Natural killer cell (primary cell): Measurements from ENCODE around the gene DLGAP4. TPM values are rescaled to one million over a fixed set of nuclear protein-coding genes. Genes with fewer than 3 reads are reported as not detected.

Source experiments
- ATAC-seq, 3 donors: fragments of 150-1000 bp in 2 of 3; fragments of 200-7000 bp in 1 of 3; cut with Tn5 transposase; 1 replicate in 1 of 3; 2 replicates in 2 of 3; pipeline ENCODE4 v1.10.0; 2021; ENCODE audit warnings: mild to moderate bottlenecking in 2 of 3, moderate library complexity in 2 of 3
- DNase-seq, 2 donors: peaks; one replicate each; pipeline versions ENCODE4 v3.0.0 to v3.0.0-alpha.2; 2013 to 2021; ENCODE audit warnings: mixed read lengths in 1 of 2
- H3K27ac ChIP-seq: one replicate; pipeline ENCODE4 v1.5.1; 2013; ENCODE audit warnings: mild to moderate bottlenecking, low read length
- H3K27me3 ChIP-seq: one replicate; pipeline ENCODE4 v1.6.1; 2013; ENCODE audit warnings: low read length; ENCODE audit not compliant: control insufficient read depth, insufficient read depth
- H3K36me3 ChIP-seq: one replicate; pipeline ENCODE4 v1.6.1; 2013; ENCODE audit warnings: low read length; ENCODE audit not compliant: control insufficient read depth, insufficient read depth
- H3K4me1 ChIP-seq: one replicate; pipeline ENCODE4 v1.6.1; 2013; ENCODE audit warnings: low read length; ENCODE audit not compliant: control insufficient read depth, insufficient read depth
- H3K4me3 ChIP-seq: one replicate; pipeline ENCODE4 v1.5.1; 2013; ENCODE audit warnings: low read length
- H3K9me3 ChIP-seq: one replicate; pipeline ENCODE4 v1.6.1; 2013; ENCODE audit warnings: low read length; ENCODE audit not compliant: control insufficient read depth, insufficient read depth
- H3K27ac Mint-ChIP-seq, 2 donors: one replicate each; pipeline ENCODE4 v1.8.0; 2022; ENCODE audit warnings: mild to moderate bottlenecking in 2 of 2, mixed read lengths in 2 of 2, moderate library complexity in 1 of 2
- H3K27me3 Mint-ChIP-seq, 2 donors: one replicate each; pipeline ENCODE4 v1.8.0; 2022; ENCODE audit warnings: low read depth in 2 of 2, mixed read lengths in 2 of 2
- H3K36me3 Mint-ChIP-seq: one replicate; pipeline ENCODE4 v1.8.0; 2022; ENCODE audit warnings: mixed read lengths
- H3K4me1 Mint-ChIP-seq, 2 donors: one replicate each; pipeline ENCODE4 v1.8.0; 2022; ENCODE audit warnings: mixed read lengths in 2 of 2
- H3K4me3 Mint-ChIP-seq: one replicate; pipeline ENCODE4 v1.8.0; 2022; ENCODE audit warnings: mild to moderate bottlenecking, moderate library complexity, mixed read lengths
- H3K9me3 Mint-ChIP-seq, 2 donors: one replicate each; pipeline ENCODE4 v1.8.0; 2022; ENCODE audit warnings: mixed read lengths in 2 of 2
- CTCF ChIP-seq: fragments of 200-600 bp; IDR thresholded peaks from one replicate; pipeline ENCODE4 v1.8.0; 2022; ENCODE audit warnings: antibody characterized with exemption
- WGBS: methylation state at CpG from one replicate; pipeline ENCODE4 v1.1.7; 2013; ENCODE audit warnings: missing lambda C conversion rate; ENCODE audit not compliant: insufficient coverage; 5-methylcytosine and 5-hydroxymethylcytosine counted together
- intact Hi-C: fragments of 100-400 bp; cut with micrococcal nuclease; formaldehyde crosslinking; loops from one replicate; pipeline ENCODE4 v1.14.2; 2022
- total RNA-seq, 4 donors: library from RNA; stranded (reverse); fragments of 120-200 nt in 1 of 4; gene quantifications; one replicate each; pipeline versions ENCODE4 v1.2.3 to v1.2.4, GENCODE V29; 2013 to 2022

Gene DLGAP4
- total RNA-seq, 3 donors from 2014 or later (not counting 1 experiment from before 2014, with no cell fraction given): 47.9 to 51.6 (median 51.2) TPM

- intact Hi-C loops: no loop called here
- Histone ChIP-seq H3K9me3 (no peaks in the 10 kb centered on the region), H3K36me3 (no peaks in the 10 kb centered on the region), H3K27ac (no peak overlapping the region), H3K27me3 (no peaks in the 10 kb centered on the region), H3K4me3 (no peak overlapping the region), H3K4me1 (no peaks in the 10 kb centered on the region)
- no peak overlapping the region for H3K4me3 Mint-ChIP-seq
- peaks cover 0 to 5% of the 10 kb centered on the region in 2 donors for H3K4me1 Mint-ChIP-seq
- peaks cover 0 to 9% of the 10 kb centered on the region in 2 donors for H3K27me3 Mint-ChIP-seq
- H3K9me3 Mint-ChIP-seq: peaks cover 0 to 2% of the 10 kb centered on the region in 2 donors
- no peak overlapping the region for H3K27ac Mint-ChIP-seq
- ATAC-seq: no peak
- H3K36me3 Mint-ChIP-seq: no peaks in the 10 kb centered on the region
- WGBS: 72% methylated on average over 11 of the region's 11 CpGs
- no peak for TF ChIP-seq CTCF
- DNase-seq: no peak
Measured at GRCh38 chr20:36315545-36316351, 9.6 kb downstream of the DLGAP4 start.

- H3K27me3 ChIP-seq: no peaks in the 10 kb centered on the region
- Mint-ChIP-seq H3K27me3 (peaks cover 0 to 10% of the 10 kb centered on the region in 2 donors), H3K27ac (no peak overlapping the region), H3K4me3 (no peak overlapping the region), H3K4me1 (peaks cover 0 to 5% of the 10 kb centered on the region in 2 donors), H3K9me3 (peaks cover 0 to 2% of the 10 kb centered on the region in 2 donors), H3K36me3 (no peaks in the 10 kb centered on the region)
- H3K9me3 ChIP-seq: no peaks in the 10 kb centered on the region
- ATAC-seq (no peak), DNase-seq (no peak)
- no peaks in the 10 kb centered on the region for H3K4me1 ChIP-seq
- no peaks in the 10 kb centered on the region for H3K36me3 ChIP-seq
- TF ChIP-seq CTCF: no peak
- intact Hi-C loops: no loop called here
- 89% methylated on average over 3 of the region's 3 CpGs for WGBS
- H3K27ac ChIP-seq: no peak overlapping the region
- H3K4me3 ChIP-seq: no peak overlapping the region
Measured at GRCh38 chr20:36317675-36318074, 11.5 kb downstream of the DLGAP4 start.

DNA sequence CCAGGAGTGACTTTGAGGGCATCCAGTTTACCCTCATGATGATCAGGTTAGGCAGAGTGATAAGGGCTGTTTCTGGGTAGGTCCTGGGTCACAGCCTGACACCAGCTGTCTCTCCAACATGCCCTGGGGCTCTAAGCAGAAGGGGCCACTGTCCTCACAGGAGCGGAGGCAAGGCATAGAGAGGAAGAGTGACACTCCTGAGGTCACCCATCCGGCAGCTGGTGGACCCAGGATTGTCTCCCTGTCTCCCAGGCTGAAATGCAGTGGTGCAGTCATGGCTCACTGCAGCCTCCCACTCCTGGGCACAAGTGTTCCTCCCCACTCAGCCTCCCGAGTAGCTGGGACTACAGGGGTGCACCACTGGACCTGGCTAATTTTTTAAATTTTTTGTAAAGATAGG is 12.0 kb downstream of the DLGAP4 start:
- Mint-ChIP-seq H3K9me3 (peaks cover 0 to 2% of the 10 kb centered on the region in 2 donors), H3K27ac (no peak overlapping the region), H3K4me3 (no peak overlapping the region), H3K4me1 (peaks cover 0 to 5% of the 10 kb centered on the region in 2 donors), H3K36me3 (no peaks in the 10 kb centered on the region), H3K27me3 (peaks cover 0 to 9% of the 10 kb centered on the region in 2 donors)
- H3K27me3 ChIP-seq: no peaks in the 10 kb centered on the region
- 81% methylated on average over 3 of the region's 3 CpGs for WGBS
- no peaks in the 10 kb centered on the region for H3K4me1 ChIP-seq
- no peaks in the 10 kb centered on the region for H3K9me3 ChIP-seq
- H3K27ac ChIP-seq: no peak overlapping the region
- DNase-seq (no peak), ATAC-seq (no peak)
- H3K4me3 ChIP-seq: no peak overlapping the region
- no peak for TF ChIP-seq CTCF
- intact Hi-C loops: no loop called here
- H3K36me3 ChIP-seq: no peaks in the 10 kb centered on the region
